Central memory CD4-positive, alpha-beta T cell (primary cell): Measurements from ENCODE around the gene DNM3.

ENCODE experiments used
- DNase-seq: peaks from one replicate; pipeline ENCODE4 v3.0.0; 2022

Gene DNM3

GRCh38 chr1:171931752-171932151 is 90.5 kb downstream of the DNM3 start:
- no peak for DNase-seq

GRCh38 chr1:171934664-171935063 is 93.4 kb downstream of the DNM3 start:
- DNase-seq: no peak

- no peak for DNase-seq
These were observed 93.8 kb downstream of the DNM3 start for GRCh38 chr1:171935086-171935485.

- no peak for DNase-seq
These were observed 94.4 kb downstream of the DNM3 start for GRCh38 chr1:171935664-171936063.

GRCh38 chr1:171937938-171938337 is 96.6 kb downstream of the DNM3 start:
- no peak for DNase-seq

GRCh38 chr1:171939740-171940139 is 98.4 kb downstream of the DNM3 start:
- no peak for DNase-seq

- DNase-seq: no peak
These were observed 99.1 kb downstream of the DNM3 start for GRCh38 chr1:171940368-171940767.

GRCh38 chr1:171941920-171942319 is 100.6 kb downstream of the DNM3 start:
- no peak for DNase-seq

- DNase-seq: no peak
These were observed 102.8 kb downstream of the DNM3 start for GRCh38 chr1:171943973-171944561.

- DNase-seq: no peak
These were observed 107.2 kb downstream of the DNM3 start for GRCh38 chr1:171948511-171948910.

- no peak for DNase-seq
These were observed 108.0 kb downstream of the DNM3 start for GRCh38 chr1:171949316-171949715.

GRCh38 chr1:171953835-171954234 is 112.5 kb downstream of the DNM3 start:
- no peak for DNase-seq

- DNase-seq: no peak
These were observed 113.1 kb downstream of the DNM3 start for GRCh38 chr1:171954361-171954760.

GRCh38 chr1:171961861-171962260 is 120.6 kb downstream of the DNM3 start:
- no peak for DNase-seq

GRCh38 chr1:171963762-171964161 is 122.5 kb downstream of the DNM3 start:
- DNase-seq: no peak

- no peak for DNase-seq
These were observed 124.5 kb downstream of the DNM3 start for GRCh38 chr1:171965777-171966176.

GRCh38 chr1:171966426-171967220 is 125.3 kb downstream of the DNM3 start:
- DNase-seq: no peak

GRCh38 chr1:171969226-171969625 is 127.9 kb downstream of the DNM3 start:
- no peak for DNase-seq

GRCh38 chr1:171969813-171970212 is 128.5 kb downstream of the DNM3 start:
- DNase-seq: no peak

- no peak for DNase-seq
These were observed 131.5 kb downstream of the DNM3 start for GRCh38 chr1:171972846-171973245.

- no peak for DNase-seq
These were observed 132.1 kb downstream of the DNM3 start for GRCh38 chr1:171973421-171973820.

GRCh38 chr1:171981303-171981702 is 140.0 kb downstream of the DNM3 start:
- DNase-seq: no peak

GRCh38 chr1:171983584-171983983 is 142.3 kb downstream of the DNM3 start:
- no peak for DNase-seq

- no peak for DNase-seq
These were observed 143.0 kb downstream of the DNM3 start for GRCh38 chr1:171984262-171984661.
